Measurements from ENCODE around the gene LHFPL3. TPM values are rescaled to one million over a fixed set of nuclear protein-coding genes. Genes with fewer than 3 reads are reported as not detected.
"Not testable (repeated sequence)": the region's sequence is repeated elsewhere in the genome, so short reads cannot be mapped to it uniquely, and the experiment has no call there.

The LHFPL3 gene
- total and polyA plus RNA-seq, 12 donors, result 0.14 TPM; not detected in 11

DNA sequence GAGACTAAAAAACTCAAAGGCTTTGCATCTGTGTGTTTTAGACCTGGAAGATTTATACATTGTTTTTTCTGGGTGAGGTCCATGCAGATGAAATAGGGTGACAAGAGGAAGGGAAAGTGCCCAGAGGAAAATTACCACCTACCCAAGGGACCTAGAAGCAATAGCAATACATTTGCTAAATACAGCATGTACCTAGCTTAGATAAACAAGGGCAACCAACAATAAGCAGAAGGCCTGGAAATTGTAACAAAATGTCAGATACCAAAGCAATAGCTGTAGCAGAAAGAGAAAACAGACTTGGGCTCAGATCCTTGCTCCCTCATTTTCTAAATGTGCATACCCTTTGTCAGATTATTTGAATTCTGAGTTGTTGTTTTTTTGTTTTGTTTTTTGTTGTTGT, 367.2 kb downstream of the LHFPL3 start:
- DNase-seq, result no peak
- TF ChIP-seq CTCF (IDR thresholded peaks at IDR 0.05) (no peak), POLR2A (IDR thresholded peaks at IDR 0.05) (no peak)
- Histone ChIP-seq H3K4me3 (no peak overlapping the region), H3K4me1 (replicated peaks in 1 of 2) (no peaks in the 10 kb centered on the region), H3K9me3 (replicated peaks in 1 of 3) (no peaks in the 10 kb centered on the region), H3K27ac (no peak overlapping the region), H3K27me3 (no peaks in the 10 kb centered on the region), H3K36me3 (replicated peaks in 1 of 2) (no peaks in the 10 kb centered on the region)
- intact Hi-C loops (cut with DNase I), result no loop called here

GRCh38 chr7:104700336-104700735, 371.9 kb downstream of the LHFPL3 start:
- Histone ChIP-seq H3K9me3 (replicated peaks in 1 of 3) (no peaks in the 10 kb centered on the region), H3K27me3 (no peaks in the 10 kb centered on the region), H3K27ac (no peak overlapping the region), H3K36me3 (replicated peaks in 1 of 2) (no peaks in the 10 kb centered on the region), H3K4me1 (replicated peaks in 1 of 2) (no peaks in the 10 kb centered on the region), H3K4me3 (no peak overlapping the region)
- no peak for DNase-seq
- intact Hi-C loops (cut with DNase I), result no loop called here
- TF ChIP-seq POLR2A (IDR thresholded peaks at IDR 0.05) (no peak), CTCF (IDR thresholded peaks at IDR 0.05) (no peak)
- WGBS, 4 donors, result 47 to 86% (median 72%) methylated on average over 1 of the region's 1 CpG

GRCh38 chr7:104721027-104721426, 392.6 kb downstream of the LHFPL3 start:
- H3K27ac ChIP-seq; H3K36me3 ChIP-seq (replicated peaks in 1 of 2); DNase-seq; H3K4me3 ChIP-seq; intact Hi-C loops (cut with DNase I); H3K4me1 ChIP-seq (replicated peaks in 1 of 2); H3K9me3 ChIP-seq (replicated peaks in 1 of 3); H3K27me3 ChIP-seq: not testable (repeated sequence)
- WGBS, 4 donors, result 80 to 95% (median 93%) methylated on average over 2 of the region's 2 CpGs

- TF ChIP-seq CTCF (IDR thresholded peaks at IDR 0.05) (no peak), POLR2A (IDR thresholded peaks at IDR 0.05) (no peak)
- H3K27me3 ChIP-seq, result no peaks in the 10 kb centered on the region
- no peaks in the 10 kb centered on the region for H3K36me3 ChIP-seq (replicated peaks in 1 of 2)
- no peaks in the 10 kb centered on the region for H3K9me3 ChIP-seq (replicated peaks in 1 of 3)
- 74 to 83% (median 77%) methylated on average over 2 of the region's 2 CpGs for WGBS, 4 donors
- intact Hi-C loops (cut with DNase I), result no loop called here
- H3K4me3 ChIP-seq, result no peak overlapping the region
- H3K27ac ChIP-seq, result no peak overlapping the region
- no peak for DNase-seq
- H3K4me1 ChIP-seq (replicated peaks in 1 of 2), result no peaks in the 10 kb centered on the region
Measured at GRCh38 chr7:104723001-104723400, 394.6 kb downstream of the LHFPL3 start.

DNA sequence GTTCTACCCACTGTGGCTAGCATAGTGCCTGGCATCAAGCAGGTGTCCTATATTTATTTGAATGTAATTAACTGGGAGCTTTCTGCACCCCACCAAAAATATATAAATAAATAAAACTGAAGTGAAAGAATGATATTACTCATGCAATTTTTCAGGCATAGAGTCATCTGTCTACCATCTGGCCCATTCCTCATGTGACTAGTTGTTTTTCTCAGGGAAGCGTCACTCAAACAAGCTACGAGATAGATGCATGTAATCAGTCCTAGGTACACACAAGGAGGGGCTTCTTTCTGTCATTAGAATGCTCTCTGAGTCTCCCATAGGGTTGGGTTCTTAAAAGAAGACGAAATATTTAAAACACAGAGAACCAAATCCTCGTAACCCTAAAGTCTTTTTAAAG, 430.1 kb downstream of the LHFPL3 start:
- Histone ChIP-seq H3K4me3 (no peak overlapping the region), H3K36me3 (replicated peaks in 1 of 2) (no peaks in the 10 kb centered on the region), H3K4me1 (replicated peaks in 1 of 2) (no peaks in the 10 kb centered on the region), H3K9me3 (replicated peaks in 1 of 3) (no peaks in the 10 kb centered on the region), H3K27ac (no peak overlapping the region), H3K27me3 (no peaks in the 10 kb centered on the region)
- intact Hi-C loops (cut with DNase I), result no loop called here
- DNase-seq, result no peak
- 60 to 78% (median 69%) methylated on average over 4 of the region's 4 CpGs for WGBS, 4 donors
- TF ChIP-seq CTCF (IDR thresholded peaks at IDR 0.05) (no peak), POLR2A (IDR thresholded peaks at IDR 0.05) (no peak)

All from adrenal gland (tissue), 12 donors.